Astrocyte (in vitro differentiated cells and primary cell): ENCODE results near the gene RNGTT.

ENCODE experiments used
- EZH2 ChIP-seq: IDR thresholded peaks from 2 replicates; pipeline ENCODE4 v1.6.1; 2012; ENCODE audit warnings: mild to moderate bottlenecking, low read length, inconsistent platforms; ENCODE audit not compliant: insufficient read depth
- TF ChIP-seq, protein P1 (sequence below): IDR thresholded peaks from 2 replicates; pipeline ENCODE4 v1.5.1; 2011; ENCODE audit warnings: low read depth, mild to moderate bottlenecking, inconsistent platforms, low read length, moderate library complexity; ENCODE audit not compliant: insufficient read depth

DNA sequence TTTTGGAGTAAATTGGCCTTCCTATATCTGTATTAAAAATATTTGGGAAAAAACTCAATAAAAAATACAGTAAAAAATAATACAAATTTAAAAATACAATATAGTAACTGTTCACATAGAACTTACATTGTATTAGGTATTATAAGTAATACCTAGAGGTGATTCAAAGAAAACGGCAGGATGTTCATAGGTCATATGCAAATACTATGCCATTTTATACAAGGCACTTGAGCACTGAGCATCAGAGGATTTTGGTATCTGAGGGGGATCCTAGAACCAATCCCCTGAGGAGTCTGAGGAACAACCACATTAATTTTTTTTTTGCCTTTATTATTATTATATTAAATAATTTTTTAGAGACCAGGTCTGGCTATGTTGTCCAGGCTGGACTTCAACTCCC lies 41.7 kb downstream of the RNGTT start:
- TF ChIP-seq, protein P1, sequence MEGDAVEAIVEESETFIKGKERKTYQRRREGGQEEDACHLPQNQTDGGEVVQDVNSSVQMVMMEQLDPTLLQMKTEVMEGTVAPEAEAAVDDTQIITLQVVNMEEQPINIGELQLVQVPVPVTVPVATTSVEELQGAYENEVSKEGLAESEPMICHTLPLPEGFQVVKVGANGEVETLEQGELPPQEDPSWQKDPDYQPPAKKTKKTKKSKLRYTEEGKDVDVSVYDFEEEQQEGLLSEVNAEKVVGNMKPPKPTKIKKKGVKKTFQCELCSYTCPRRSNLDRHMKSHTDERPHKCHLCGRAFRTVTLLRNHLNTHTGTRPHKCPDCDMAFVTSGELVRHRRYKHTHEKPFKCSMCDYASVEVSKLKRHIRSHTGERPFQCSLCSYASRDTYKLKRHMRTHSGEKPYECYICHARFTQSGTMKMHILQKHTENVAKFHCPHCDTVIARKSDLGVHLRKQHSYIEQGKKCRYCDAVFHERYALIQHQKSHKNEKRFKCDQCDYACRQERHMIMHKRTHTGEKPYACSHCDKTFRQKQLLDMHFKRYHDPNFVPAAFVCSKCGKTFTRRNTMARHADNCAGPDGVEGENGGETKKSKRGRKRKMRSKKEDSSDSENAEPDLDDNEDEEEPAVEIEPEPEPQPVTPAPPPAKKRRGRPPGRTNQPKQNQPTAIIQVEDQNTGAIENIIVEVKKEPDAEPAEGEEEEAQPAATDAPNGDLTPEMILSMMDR: no peak
- no peak for TF ChIP-seq EZH2
